Measurements from ENCODE around the gene STK17A. TPM values are rescaled to one million over a fixed set of nuclear protein-coding genes. Genes with fewer than 3 reads are reported as not detected.

STK17A gene
- polyA plus RNA-seq, 4 donors: 6.6 to 13.3 (median 11.5) TPM

Other genes with a start within 250 kb of the STK17A start
- 10 to 100 TPM; 30.5 to 45.7 (median 32.9) TPM for gene COA1, start 146.4 kb downstream of the STK17A start, polyA plus RNA-seq
- gene BLVRA, start 175.6 kb downstream of the STK17A start, polyA plus RNA-seq: 10 to 100 TPM in 2 of 4 donors, 1 to 10 TPM in 2; 3.4 to 22.2 (median 15.4) TPM